Right cardiac atrium (tissue), 5 donors: ENCODE measurements around the gene MXI1. TPM values are rescaled to one million over a fixed set of nuclear protein-coding genes. Genes with fewer than 3 reads are reported as not detected.
"Not testable (repeated sequence)": the region's sequence is repeated elsewhere in the genome, so short reads cannot be mapped to it uniquely, and the experiment has no call there.

Experiments
- ATAC-seq, 2 donors: fragments of 200-7000 bp; cut with Tn5 transposase; one replicate each; pipeline versions ENCODE4 v1.8.0 to v1.9.1; 2020; ENCODE audit warnings: moderate library complexity in 2 of 2, mild to moderate bottlenecking in 1 of 2
- DNase-seq, 3 donors: peaks; one replicate each; pipeline ENCODE4 v3.0.0-alpha.2; 2020
- H3K27ac ChIP-seq: one replicate; pipeline ENCODE4 v1.5.1; 2013; ENCODE audit warnings: mild to moderate bottlenecking, low read length, control low read depth, moderate library complexity
- H3K27me3 ChIP-seq: one replicate; pipeline ENCODE4 v1.6.1; 2013; ENCODE audit not compliant: control insufficient read depth, insufficient read depth
- H3K4me1 ChIP-seq: one replicate; pipeline ENCODE4 v1.6.1; 2013; ENCODE audit warnings: low read length; ENCODE audit not compliant: control insufficient read depth, insufficient read depth
- H3K4me3 ChIP-seq: one replicate; pipeline ENCODE4 v1.5.1; 2013; ENCODE audit warnings: low read length, control low read depth
- H3K9me3 ChIP-seq: one replicate; pipeline ENCODE4 v1.6.1; 2013; ENCODE audit warnings: low read length; ENCODE audit not compliant: control insufficient read depth
- WGBS: extraction: QIAGEN DNeasy Blood & Tissue Kit; methylation state at CpG from one replicate; pipeline ENCODE4 v1.1.7; 2013; 5-methylcytosine and 5-hydroxymethylcytosine counted together
- intact Hi-C, 4 donors: fragments of 100-400 bp; cut with DNase I; formaldehyde crosslinking; loops; one replicate each; pipeline versions ENCODE4 v1.11.0 to v1.14.0; 2022 to 2023
- polyA plus RNA-seq: library from polyadenylated mRNA; stranded (reverse); fragments of 200-250 nt; gene quantifications from one replicate; pipeline ENCODE4 v1.2.3, GENCODE V29; 2013
- total RNA-seq, 4 donors: library from RNA; stranded (reverse); fragmentation: NEBNext Ultra II Directional; extraction: Animal tissue kit (Norgen Biotek cat#: 25700); gene quantifications; one replicate each; pipeline ENCODE4 v1.2.1, GENCODE V29; 2021
- donor health status: healthy with polysubstance abuse.
- donor health status: DM: no; HTN: yes; CAD: no.
- donor health status: DM: no; HTN: no; CAD: no.
- donor health status: DM: no; HTN: yes; CAD: no; lungs with severe emphysema.
- donor health status: DM: yes; HTN: yes; CAD: no.

The MXI1 gene
- total and polyA plus RNA-seq, 5 donors: 35.5 to 91.3 (median 59.7) TPM

GRCh38 chr10:110260746-110261477 is 53.5 kb downstream of the MXI1 start:
- peak; percentile 54 to 76 for ATAC-seq
- Histone ChIP-seq H3K4me3 (no peak overlapping the region), H3K27me3 (no peaks in the 10 kb centered on the region), H3K9me3 (no peaks in the 10 kb centered on the region), H3K4me1 (peaks cover 1% of the 10 kb centered on the region), H3K27ac (no peak overlapping the region)
- no peak for DNase-seq
- 33% methylated on average over 1 of the region's 1 CpG for WGBS
- intact Hi-C loops: no loop called here

DNA sequence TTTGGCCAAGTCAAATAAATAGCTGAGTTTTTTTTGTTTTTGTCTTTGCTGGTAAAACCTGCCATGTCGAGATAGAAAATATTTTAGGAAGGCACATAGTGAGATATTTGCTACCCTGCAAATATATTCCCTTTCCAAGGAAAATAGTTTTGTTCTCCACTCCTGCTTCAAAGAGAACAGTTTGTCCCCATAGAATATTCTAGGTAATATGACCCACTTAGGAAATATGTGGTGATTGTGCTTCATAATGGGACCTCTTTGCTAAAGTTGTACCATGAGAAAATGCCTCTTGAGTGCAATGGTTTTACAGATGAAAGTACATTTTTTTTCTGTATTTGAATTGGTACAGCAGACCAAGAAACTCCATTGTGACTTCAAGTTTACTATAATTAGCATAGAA is 55.8 kb downstream of the MXI1 start:
- WGBS: 43% methylated on average over 1 of the region's 1 CpG
- Histone ChIP-seq H3K27me3 (no peaks in the 10 kb centered on the region), H3K4me1 (no peaks in the 10 kb centered on the region), H3K27ac (no peak overlapping the region), H3K4me3 (no peak overlapping the region), H3K9me3 (no peaks in the 10 kb centered on the region)
- intact Hi-C loops: no loop called here
- ATAC-seq (peak; percentile 68 to 71), DNase-seq (no peak)

DNA sequence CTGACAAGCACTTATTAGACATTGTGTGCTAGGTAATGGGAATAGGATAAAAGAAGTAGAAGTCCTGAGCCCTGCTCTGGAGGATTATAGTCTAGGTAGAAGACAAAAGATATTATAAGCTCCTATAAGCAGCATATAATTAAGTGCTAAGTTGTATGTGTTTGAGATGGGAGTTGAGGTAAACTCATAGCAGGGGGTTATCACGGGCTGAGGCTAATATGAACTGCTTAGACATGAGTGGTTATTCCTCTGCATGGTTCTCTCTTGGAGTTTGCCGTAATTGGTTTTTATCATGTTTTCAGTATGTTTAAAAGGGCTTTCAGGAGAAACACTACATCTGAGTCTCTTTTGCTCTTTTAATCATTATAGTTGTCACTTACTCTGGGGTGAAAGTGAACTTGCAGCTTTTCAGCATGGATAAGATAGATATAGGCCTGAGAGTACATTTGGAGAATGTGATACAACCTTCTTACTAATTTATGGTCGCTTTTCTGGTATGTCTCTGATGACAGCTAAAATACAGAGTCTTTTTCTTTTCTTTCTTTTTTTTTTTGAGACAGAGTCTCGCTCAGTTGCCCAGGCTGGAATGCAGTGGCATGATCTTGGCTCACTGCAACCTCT is 58.3 kb downstream of the MXI1 start:
- H3K27ac ChIP-seq: no peak overlapping the region
- intact Hi-C loops: no loop called here
- ATAC-seq (no peak), DNase-seq (no peak)
- H3K4me1 ChIP-seq: no peaks in the 10 kb centered on the region
- 84% methylated on average over 4 of the region's 4 CpGs for WGBS
- no peaks in the 10 kb centered on the region for H3K9me3 ChIP-seq
- no peaks in the 10 kb centered on the region for H3K27me3 ChIP-seq
- H3K4me3 ChIP-seq: no peak overlapping the region

DNA sequence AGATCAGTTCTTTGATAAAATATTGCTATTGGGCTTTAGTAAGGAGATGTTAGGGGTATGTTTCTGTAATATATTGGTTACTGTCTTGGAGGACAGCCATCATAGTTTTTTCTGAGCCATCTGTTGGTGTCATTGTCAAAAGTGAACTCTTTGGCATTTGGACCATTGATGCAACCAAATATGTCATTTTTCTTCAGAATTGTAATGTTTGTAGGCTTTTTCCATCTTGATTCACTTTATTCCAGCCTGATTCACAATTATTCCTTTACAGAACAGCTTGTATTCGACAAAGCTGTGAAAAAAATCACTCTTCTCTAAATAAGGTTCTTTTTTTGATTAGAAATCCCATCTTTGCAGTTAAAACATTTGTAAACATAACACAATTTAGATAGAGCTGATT is 59.9 kb downstream of the MXI1 start:
- Histone ChIP-seq H3K27me3 (no peaks in the 10 kb centered on the region), H3K4me1 (peaks cover 2% of the 10 kb centered on the region), H3K9me3 (no peaks in the 10 kb centered on the region), H3K27ac (no peak overlapping the region), H3K4me3 (no peak overlapping the region)
- DNase-seq: no peak
- intact Hi-C loops: no loop called here
- 91% methylated on average over 1 of the region's 1 CpG for whole genome bisulfite sequencing
- ATAC-seq: no peak

DNA sequence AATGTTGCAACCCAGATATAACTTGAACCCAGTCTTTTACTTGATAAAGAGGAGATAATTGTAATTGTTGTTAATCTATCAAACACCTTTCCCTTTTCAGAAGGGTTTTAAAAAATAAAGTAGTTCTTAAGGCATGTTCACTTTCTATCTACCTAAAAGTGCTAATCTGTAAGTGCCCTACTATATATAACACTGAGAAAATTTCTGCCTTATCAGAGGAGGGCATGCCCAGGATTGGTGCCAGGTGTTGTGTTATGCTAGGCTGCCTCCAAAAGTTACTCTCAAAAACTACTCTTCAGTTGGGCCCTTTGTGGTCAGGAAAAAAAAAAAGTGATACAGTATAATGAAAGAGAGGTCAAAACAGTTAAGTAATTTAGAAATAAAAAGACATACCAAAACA is 61.0 kb downstream of the MXI1 start:
- H3K27ac ChIP-seq: peak overlapping the region; percentile 64
- intact Hi-C loops: no loop called here
- no peaks in the 10 kb centered on the region for H3K9me3 ChIP-seq
- no peaks in the 10 kb centered on the region for H3K27me3 ChIP-seq
- DNase-seq (peak in 1 of 3 donors; percentile 56), ATAC-seq (peak; percentile 58 to 69)
- H3K4me1 ChIP-seq: peaks cover 2% of the 10 kb centered on the region
- H3K4me3 ChIP-seq: no peak overlapping the region

GRCh38 chr10:110268971-110269370 is 61.6 kb downstream of the MXI1 start:
- WGBS: 49% methylated on average over 2 of the region's 2 CpGs
- ATAC-seq (no peak), DNase-seq (no peak)
- intact Hi-C loops: no loop called here
- Histone ChIP-seq H3K9me3 (no peaks in the 10 kb centered on the region), H3K27ac (peak overlapping the region; percentile 81), H3K4me1 (peaks cover 6% of the 10 kb centered on the region), H3K27me3 (no peaks in the 10 kb centered on the region), H3K4me3 (peak overlapping the region; percentile 40)

DNA sequence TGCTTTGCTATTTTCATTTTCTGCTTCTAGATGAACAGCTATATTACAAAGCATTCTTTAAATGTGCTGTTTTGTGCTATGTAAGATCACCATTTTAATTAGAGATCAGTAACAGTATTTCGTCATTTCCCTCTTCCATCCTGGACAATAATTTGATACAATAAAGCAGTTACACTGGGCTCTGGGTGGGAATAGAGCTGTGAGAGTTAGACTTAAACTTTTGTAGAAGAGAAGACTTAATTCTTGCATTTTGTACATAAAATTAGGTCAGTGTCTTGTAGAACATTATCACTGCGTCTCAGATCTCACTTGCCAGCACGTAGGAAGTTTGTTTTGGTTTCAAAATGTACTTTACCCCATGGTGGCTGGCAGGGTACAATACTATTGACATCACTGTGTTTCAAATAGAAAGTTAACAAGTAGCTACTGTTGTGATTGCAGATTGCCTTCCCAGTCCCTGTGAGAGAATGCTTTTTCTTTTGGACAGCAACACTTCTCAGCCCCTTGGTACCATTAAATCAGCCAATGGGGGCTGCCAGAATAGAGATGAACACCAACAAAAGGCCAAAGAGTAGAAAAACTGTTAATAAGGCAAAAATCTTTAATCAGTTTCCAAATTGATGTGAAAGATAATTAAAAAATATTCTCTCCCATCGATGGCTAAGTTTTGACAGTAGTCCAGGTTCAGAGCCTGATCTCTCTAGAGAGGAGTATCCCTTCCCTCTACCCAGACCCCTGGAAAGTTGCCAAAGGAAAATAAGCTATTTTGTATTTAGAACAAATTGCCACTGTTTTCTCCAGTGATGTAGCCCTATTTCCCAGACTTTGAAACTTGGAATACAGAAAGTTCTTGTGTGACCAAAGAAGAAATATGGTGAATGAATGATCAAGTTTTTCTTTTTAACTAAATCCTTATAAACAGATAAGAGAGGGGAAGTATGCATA is 62.2 kb downstream of the MXI1 start:
- ATAC-seq: peak; percentile 87 to 89
- 4% methylated on average over 4 of the region's 4 CpGs for WGBS
- intact Hi-C loops: loop anchor here (5.0 to 10.0 kb wide), 5 partner anchors 42 to 385 kb away; partner anchors contain the start of gene MXI1 (in 2 of the 4)
- no peak for DNase-seq
- no peaks in the 10 kb centered on the region for H3K27me3 ChIP-seq
- H3K4me3 ChIP-seq: peak overlapping the region; percentile 40
- peaks cover 7% of the 10 kb centered on the region for H3K4me1 ChIP-seq
- peak overlapping the region; percentile 55 for H3K27ac ChIP-seq
- no peaks in the 10 kb centered on the region for H3K9me3 ChIP-seq

DNA sequence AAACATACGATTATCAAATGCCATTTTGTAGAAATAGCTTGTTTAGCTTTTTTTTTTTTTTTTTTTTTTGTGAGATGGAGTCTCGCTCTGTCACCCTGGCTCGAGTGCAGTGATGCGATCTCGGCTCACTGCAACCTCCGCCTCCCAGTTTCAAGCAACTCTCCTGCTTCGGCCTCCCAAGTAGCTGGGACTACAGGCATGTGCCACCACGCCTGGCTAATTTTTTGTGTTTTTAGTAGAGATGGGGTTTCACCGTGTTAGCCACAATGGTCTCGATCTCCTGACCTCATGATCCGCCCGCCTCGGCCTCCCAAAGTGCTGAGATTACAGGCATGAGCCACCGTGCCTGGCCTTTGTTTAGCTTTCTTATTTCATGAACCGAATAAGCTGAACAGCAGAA is 65.6 kb downstream of the MXI1 start:
- not testable (repeated sequence) for H3K4me3 ChIP-seq, H3K27me3 ChIP-seq, H3K27ac ChIP-seq, ATAC-seq, H3K4me1 ChIP-seq, H3K9me3 ChIP-seq
- intact Hi-C loops: loop anchor here (5.0 to 10.0 kb wide), 5 partner anchors 46 to 388 kb away; partner anchors contain the start of gene MXI1 (in 2 of the 4)
- WGBS: 89% methylated on average over 15 of the region's 15 CpGs
- DNase-seq: peak in 1 of 3 donors; percentile 34

DNA sequence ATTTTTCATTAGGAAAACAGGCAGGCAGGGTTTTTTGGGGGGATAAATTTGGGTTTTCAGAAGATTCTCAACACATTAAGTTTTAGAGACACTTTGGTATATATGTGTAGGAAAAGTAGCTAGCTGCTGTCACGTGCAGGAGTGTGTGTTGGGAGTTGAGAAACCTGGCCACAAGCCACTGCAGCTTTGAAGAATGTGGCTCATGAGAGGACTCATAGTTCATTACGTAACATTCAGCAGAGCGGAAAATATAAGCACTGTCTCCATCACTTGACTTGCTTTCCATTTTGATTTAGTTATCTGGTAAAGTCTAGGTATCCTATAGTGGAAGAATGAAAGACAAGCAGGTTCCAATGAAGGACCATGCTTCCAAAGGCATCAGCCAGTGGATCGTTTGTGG is 66.1 kb downstream of the MXI1 start:
- Histone ChIP-seq H3K4me3 (no peak overlapping the region), H3K27ac (peak overlapping the region; percentile 90), H3K27me3 (no peaks in the 10 kb centered on the region), H3K4me1 (peaks cover 8% of the 10 kb centered on the region), H3K9me3 (no peaks in the 10 kb centered on the region)
- DNase-seq (peak; percentile 73 to 87 (median 75)), ATAC-seq (peak; percentile 64 to 66)
- 34% methylated on average over 4 of the region's 4 CpGs for WGBS
- intact Hi-C loops: loop anchor here (5.0 to 10.0 kb wide), 5 partner anchors 46 to 389 kb away; partner anchors contain the start of gene MXI1 (in 2 of the 4)

- peaks cover 8% of the 10 kb centered on the region for H3K4me1 ChIP-seq
- H3K9me3 ChIP-seq: no peaks in the 10 kb centered on the region
- DNase-seq (no peak), ATAC-seq (peak in 1 of 2 donors; percentile 40)
- peak overlapping the region; percentile 10 for H3K4me3 ChIP-seq
- peak overlapping the region; percentile 90 for H3K27ac ChIP-seq
- no peaks in the 10 kb centered on the region for H3K27me3 ChIP-seq
- intact Hi-C loops: loop anchor here (5.0 to 10.0 kb wide), 5 partner anchors 47 to 389 kb away; partner anchors contain the start of gene MXI1 (in 2 of the 4)
Measured at GRCh38 chr10:110274072-110274627, 66.7 kb downstream of the MXI1 start.
